WTC11 (cell line): ENCODE results near the gene GSTM2. TPM values are rescaled to one million over a fixed set of nuclear protein-coding genes. Genes with fewer than 3 reads are reported as not detected.

Experiments used
- ATAC-seq: fragments of 200-7000 bp; cut with Tn5 transposase; 2 replicates; pipeline ENCODE4 v1.10.0; 2021; ENCODE audit warnings: mild to moderate bottlenecking, moderate library complexity
- CTCF ChIA-PET: fragments of 300-600 bp; sonication (Branson Sonifier 250); formaldehyde crosslinking; loops from one replicate; lab custom pipeline; 2021; ENCODE audit warnings: antibody characterized with exemption; lab: Charles Lee
- POLR2A ChIA-PET: fragments of 350-600 bp; sonication (Branson Sonifier 250); formaldehyde crosslinking; loops from one replicate; lab custom pipeline; 2021; ENCODE audit warnings: antibody characterized with exemption; lab: Charles Lee
- DNase-seq: peaks from one replicate; pipeline ENCODE4 v3.0.0; 2021; ENCODE audit warnings: low spot score
- H3K27ac Mint-ChIP-seq: 2 replicates; pipeline ENCODE4 v1.8.0; 2021; ENCODE audit warnings: mixed read lengths
- H3K27me3 Mint-ChIP-seq: 2 replicates; pipeline ENCODE4 v1.8.0; 2021; ENCODE audit warnings: low read depth, mild to moderate bottlenecking, moderate library complexity, mixed read lengths
- H3K36me3 Mint-ChIP-seq: 2 replicates; pipeline ENCODE4 v1.8.0; 2021; ENCODE audit warnings: mixed read lengths
- H3K4me1 Mint-ChIP-seq: 2 replicates; pipeline ENCODE4 v1.8.0; 2022; ENCODE audit warnings: mixed read lengths
- H3K4me3 Mint-ChIP-seq: 2 replicates; pipeline ENCODE4 v1.8.0; 2021; ENCODE audit warnings: mild to moderate bottlenecking, moderate library complexity, mixed read lengths
- H3K9me3 Mint-ChIP-seq: 2 replicates; pipeline ENCODE4 v1.8.0; 2021; ENCODE audit warnings: mixed read lengths
- ATF1 ChIP-seq: sonication (generic); formaldehyde crosslinking; IDR thresholded peaks from 2 replicates; pipeline ENCODE4 v1.8.1; 2023; ENCODE audit warnings: mild to moderate bottlenecking, moderate library complexity, missing genetic modification reagents
- EMX1 ChIP-seq: fragments of 250-450 bp; sonication (Bioruptor Pico); IDR thresholded peaks from 2 replicates; pipeline ENCODE4 v1.8.0; 2021; ENCODE audit warnings: mild to moderate bottlenecking
- FOXJ3 ChIP-seq: sonication (generic); formaldehyde crosslinking; IDR thresholded peaks from 2 replicates; pipeline ENCODE4 v1.9.0; 2021; ENCODE audit warnings: missing genetic modification reagents, mild to moderate bottlenecking, borderline replicate concordance
- FOXP4 ChIP-seq: sonication (generic); formaldehyde crosslinking; IDR thresholded peaks from 2 replicates; pipeline ENCODE4 v1.8.0; 2022; ENCODE audit warnings: mild to moderate bottlenecking, missing genetic modification reagents
- GRHL2 ChIP-seq: fragments of 250-450 bp; sonication (Bioruptor Pico); IDR thresholded peaks from 2 replicates; pipeline ENCODE4 v1.8.0; 2022; ENCODE audit warnings: mild to moderate bottlenecking, moderate library complexity; ENCODE audit not compliant: insufficient replicate concordance, severe bottlenecking
- MLX ChIP-seq: sonication (generic); formaldehyde crosslinking; IDR thresholded peaks from 2 replicates; pipeline ENCODE4 v1.8.1; 2023; ENCODE audit warnings: mild to moderate bottlenecking, missing genetic modification reagents, moderate library complexity
- MXD4 ChIP-seq: fragments of 250-450 bp; sonication (Bioruptor Pico); IDR thresholded peaks from 2 replicates; pipeline ENCODE4 v1.8.0; 2021; ENCODE audit warnings: mild to moderate bottlenecking, moderate library complexity, borderline replicate concordance
- MYBL2 ChIP-seq: sonication (generic); formaldehyde crosslinking; IDR thresholded peaks from 2 replicates; pipeline ENCODE4 v1.8.1; 2023; ENCODE audit warnings: mild to moderate bottlenecking, moderate library complexity, missing genetic modification reagents
- NFATC4 ChIP-seq: fragments of 250-450 bp; sonication (Bioruptor Pico); IDR thresholded peaks from 2 replicates; pipeline ENCODE4 v1.9.0; 2021; ENCODE audit warnings: mild to moderate bottlenecking
- NFYB ChIP-seq: sonication (generic); formaldehyde crosslinking; conservative IDR thresholded peaks from 2 replicates; pipeline ENCODE4 v1.8.0; 2022; ENCODE audit warnings: low read depth, missing genetic modification reagents
- NR1H2 ChIP-seq: sonication (generic); formaldehyde crosslinking; IDR thresholded peaks from 2 replicates; pipeline ENCODE4 v1.9.0; 2021; ENCODE audit warnings: mild to moderate bottlenecking, moderate library complexity, missing genetic modification reagents
- SOX15 ChIP-seq: fragments of 250-450 bp; sonication (Bioruptor Pico); IDR thresholded peaks from 2 replicates; pipeline ENCODE4 v1.9.0; 2021; ENCODE audit warnings: mild to moderate bottlenecking
- TEAD4 ChIP-seq: sonication (generic); formaldehyde crosslinking; IDR thresholded peaks from 2 replicates; pipeline ENCODE4 v1.8.0; 2022; ENCODE audit warnings: mild to moderate bottlenecking, missing genetic modification reagents
- ZBTB43 ChIP-seq: sonication (generic); formaldehyde crosslinking; IDR thresholded peaks from 2 replicates; pipeline ENCODE4 v1.8.1; 2023; ENCODE audit warnings: mild to moderate bottlenecking, missing genetic modification reagents
- ZNF138 ChIP-seq: sonication (generic); formaldehyde crosslinking; conservative IDR thresholded peaks from 2 replicates; pipeline ENCODE4 v1.8.1; 2022; ENCODE audit warnings: mild to moderate bottlenecking, moderate library complexity, missing genetic modification reagents
- ZNF219 ChIP-seq: sonication (generic); formaldehyde crosslinking; IDR thresholded peaks from 2 replicates; pipeline ENCODE4 v1.8.0; 2023; ENCODE audit warnings: missing genetic modification reagents, mild to moderate bottlenecking, borderline replicate concordance
- ZNF423 ChIP-seq: fragments of 250-450 bp; sonication (Bioruptor Pico); IDR thresholded peaks from 2 replicates; pipeline ENCODE4 v2.1.2; 2022; ENCODE audit warnings: mild to moderate bottlenecking, moderate library complexity
- ZNF532 ChIP-seq: fragments of 250-450 bp; sonication (Bioruptor Pico); IDR thresholded peaks from 2 replicates; pipeline ENCODE4 v1.9.0; 2021; ENCODE audit warnings: mild to moderate bottlenecking, borderline replicate concordance
- ZNF671 ChIP-seq: fragments of 250-450 bp; sonication (Bioruptor Pico); IDR thresholded peaks from 2 replicates; pipeline ENCODE4 v1.8.0; 2021; ENCODE audit warnings: mild to moderate bottlenecking
- ZSCAN18 ChIP-seq: fragments of 250-450 bp; sonication (Bioruptor Pico); IDR thresholded peaks from 2 replicates; pipeline ENCODE4 v2.1.2; 2022; ENCODE audit warnings: mild to moderate bottlenecking, moderate library complexity
- total RNA-seq: library from RNA; stranded (reverse); gene quantifications from 3 replicates; pipeline ENCODE4 v1.2.3, GENCODE V29; 2021

Gene GSTM2
- total RNA-seq, 1 experiment from 2014 or later, result 12.9 TPM

GRCh38 chr1:109625176-109625575 is 42.7 kb upstream of the GSTM2 start (continued):
- TF ChIP-seq ZBTB43 (CRISPR knock-in tag) (no peak), NR1H2 (no peak), ZNF219 (CRISPR knock-in tag) (no peak), ZNF423 (CRISPR knock-in tag) (no peak), MYBL2 (CRISPR knock-in tag) (no peak), ZSCAN18 (CRISPR knock-in tag) (no peak), SOX15 (CRISPR knock-in tag) (no peak), EMX1 (CRISPR knock-in tag) (no peak), ZNF671 (CRISPR knock-in tag) (no peak), MLX (CRISPR knock-in tag) (no peak)
- TF ChIP-seq, all 79 proteins: peak for 0

- Mint-ChIP-seq H3K4me3 (no peak overlapping the region), H3K27me3 (no peaks in the 10 kb centered on the region), H3K4me1 (peaks cover 23% of the 10 kb centered on the region), H3K27ac (peak overlapping the region; percentile 45; the same call in 1 of the 2 replicates), H3K36me3 (peaks cover 23% of the 10 kb centered on the region), H3K9me3 (no peaks in the 10 kb centered on the region)
- ATAC-seq (peak; percentile 5; the same call in 1 of the 2 replicates), DNase-seq (no peak)
- CTCF ChIA-PET, result interaction anchor here (0.7 to 4.7 kb wide), 4 partner anchors 9 to 151 kb away, joined by 3 to 31 read pairs (median 6); no protein-coding TSS in a partner anchor
- TF ChIP-seq FOXJ3 (no peak), NFYB (CRISPR knock-in tag) (no peak), MXD4 (CRISPR knock-in tag) (no peak)
- POLR2A ChIA-PET, result interaction anchor here (1.1 kb wide), 1 partner anchor 77 kb away, joined by 3 read pairs; the partner anchor contains the start of gene GNAI3
These were observed 42.0 kb upstream of the GSTM2 start for GRCh38 chr1:109625601-109626560.

- DNase-seq (no peak), ATAC-seq (no peak)
- Mint-ChIP-seq H3K36me3 (peaks cover 28% of the 10 kb centered on the region), H3K4me1 (peaks cover 17% of the 10 kb centered on the region), H3K9me3 (no peaks in the 10 kb centered on the region), H3K27ac (no peak overlapping the region), H3K4me3 (no peak overlapping the region), H3K27me3 (no peaks in the 10 kb centered on the region)
- ChIA-PET CTCF (interaction anchor here (1.0 to 4.7 kb wide), 3 partner anchors 13 to 81 kb away, joined by 3 to 31 read pairs (median 8); no protein-coding TSS in a partner anchor), POLR2A (interaction anchor here (0.6 kb wide), 1 partner anchor 17 kb away, joined by 3 read pairs; no protein-coding TSS in a partner anchor)
- no peak for TF ChIP-seq GRHL2 (CRISPR knock-in tag)
- no peak for TF ChIP-seq ZNF532 (CRISPR knock-in tag)
- TF ChIP-seq ATF1 (CRISPR knock-in tag), result no peak
- no peak for TF ChIP-seq FOXJ3
- no peak for TF ChIP-seq ZNF138
- no peak for TF ChIP-seq NFATC4 (CRISPR knock-in tag)
- no peak for TF ChIP-seq FOXP4 (CRISPR knock-in tag)
- no peak for TF ChIP-seq ZNF423 (CRISPR knock-in tag)
- TF ChIP-seq TEAD4 (CRISPR knock-in tag), result no peak
- TF ChIP-seq ZNF219 (CRISPR knock-in tag), result no peak
These were observed 41.0 kb upstream of the GSTM2 start for GRCh38 chr1:109626682-109627408.
